Bronchial epithelial cell (primary cell): ENCODE results near the gene IL21R. TPM values are rescaled to one million over a fixed set of nuclear protein-coding genes. Genes with fewer than 3 reads are reported as not detected.
A peak's percentile ranks its signal among the peaks of the same experiment; 100 is the strongest.

Source experiments
- DNase-seq: peaks from one replicate; pipeline ENCODE4 v3.0.0-alpha.2; 2010; ENCODE audit warnings: low read depth
- FAIRE-seq: peaks from 2 replicates; lab custom pipeline; 2011; peaks lifted over from hg19 to GRCh38; lab: Jason Lieb, UNC
- H3K27me3 ChIP-seq: 2 replicates; pipeline ENCODE4 v1.5.1; 2011; ENCODE audit warnings: low read length; ENCODE audit not compliant: control insufficient read depth, insufficient read depth
- H3K36me3 ChIP-seq: 2 replicates; pipeline ENCODE4 v1.5.1; 2011; ENCODE audit warnings: low read length; ENCODE audit not compliant: control insufficient read depth, insufficient read depth
- H3K4me3 ChIP-seq: 2 replicates; pipeline ENCODE4 v1.5.1; 2011; ENCODE audit warnings: mild to moderate bottlenecking, low read depth, low read length, control low read depth
- total RNA-seq: library from RNA; depleted of rRNA; stranded (reverse); fragments of >200 nt; gene quantifications from 2 replicates; pipeline ENCODE4 v1.2.1, GENCODE V29; 2014
- TF ChIP-seq, protein P1 (sequence below): IDR thresholded peaks from 2 replicates; pipeline ENCODE4 v1.5.1; 2011; ENCODE audit warnings: mild to moderate bottlenecking, moderate library complexity, low read length, control low read depth, inconsistent platforms; ENCODE audit not compliant: insufficient read depth, severe bottlenecking

The IL21R gene
- total RNA-seq, 1 donor from 2014 or later: not detected

GRCh38 chr16:27370318-27370717, 31.7 kb upstream of the IL21R start:
- H3K4me3 ChIP-seq: no peak overlapping the region
- no peaks in the 10 kb centered on the region for H3K27me3 ChIP-seq
- TF ChIP-seq, protein P1, sequence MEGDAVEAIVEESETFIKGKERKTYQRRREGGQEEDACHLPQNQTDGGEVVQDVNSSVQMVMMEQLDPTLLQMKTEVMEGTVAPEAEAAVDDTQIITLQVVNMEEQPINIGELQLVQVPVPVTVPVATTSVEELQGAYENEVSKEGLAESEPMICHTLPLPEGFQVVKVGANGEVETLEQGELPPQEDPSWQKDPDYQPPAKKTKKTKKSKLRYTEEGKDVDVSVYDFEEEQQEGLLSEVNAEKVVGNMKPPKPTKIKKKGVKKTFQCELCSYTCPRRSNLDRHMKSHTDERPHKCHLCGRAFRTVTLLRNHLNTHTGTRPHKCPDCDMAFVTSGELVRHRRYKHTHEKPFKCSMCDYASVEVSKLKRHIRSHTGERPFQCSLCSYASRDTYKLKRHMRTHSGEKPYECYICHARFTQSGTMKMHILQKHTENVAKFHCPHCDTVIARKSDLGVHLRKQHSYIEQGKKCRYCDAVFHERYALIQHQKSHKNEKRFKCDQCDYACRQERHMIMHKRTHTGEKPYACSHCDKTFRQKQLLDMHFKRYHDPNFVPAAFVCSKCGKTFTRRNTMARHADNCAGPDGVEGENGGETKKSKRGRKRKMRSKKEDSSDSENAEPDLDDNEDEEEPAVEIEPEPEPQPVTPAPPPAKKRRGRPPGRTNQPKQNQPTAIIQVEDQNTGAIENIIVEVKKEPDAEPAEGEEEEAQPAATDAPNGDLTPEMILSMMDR: no peak
- no peak for FAIRE-seq
- DNase-seq: no peak
- no peaks in the 10 kb centered on the region for H3K36me3 ChIP-seq

DNA sequence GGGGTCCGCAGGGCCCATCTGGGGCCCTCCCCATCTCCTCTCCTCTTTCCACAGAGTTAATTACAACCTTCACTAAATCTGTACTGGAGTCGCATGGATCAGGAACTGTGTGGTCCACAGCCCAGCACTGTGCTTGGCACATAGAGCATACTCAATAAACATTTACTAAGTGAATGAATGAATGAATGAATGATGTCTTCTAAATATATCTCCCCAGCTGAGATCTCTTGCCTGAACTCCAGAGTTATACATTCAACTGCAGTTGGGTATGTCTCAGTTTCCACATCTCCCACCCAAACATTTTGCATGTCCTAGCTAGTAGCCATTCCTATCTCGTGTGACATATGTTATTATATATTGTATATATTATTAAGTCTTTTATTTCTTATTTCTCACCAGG, 28.7 kb upstream of the IL21R start:
- TF ChIP-seq, protein P1: no peak
- H3K36me3 ChIP-seq: no peaks in the 10 kb centered on the region
- FAIRE-seq (no peak), DNase-seq (no peak)
- H3K4me3 ChIP-seq: no peak overlapping the region
- no peaks in the 10 kb centered on the region for H3K27me3 ChIP-seq

DNA sequence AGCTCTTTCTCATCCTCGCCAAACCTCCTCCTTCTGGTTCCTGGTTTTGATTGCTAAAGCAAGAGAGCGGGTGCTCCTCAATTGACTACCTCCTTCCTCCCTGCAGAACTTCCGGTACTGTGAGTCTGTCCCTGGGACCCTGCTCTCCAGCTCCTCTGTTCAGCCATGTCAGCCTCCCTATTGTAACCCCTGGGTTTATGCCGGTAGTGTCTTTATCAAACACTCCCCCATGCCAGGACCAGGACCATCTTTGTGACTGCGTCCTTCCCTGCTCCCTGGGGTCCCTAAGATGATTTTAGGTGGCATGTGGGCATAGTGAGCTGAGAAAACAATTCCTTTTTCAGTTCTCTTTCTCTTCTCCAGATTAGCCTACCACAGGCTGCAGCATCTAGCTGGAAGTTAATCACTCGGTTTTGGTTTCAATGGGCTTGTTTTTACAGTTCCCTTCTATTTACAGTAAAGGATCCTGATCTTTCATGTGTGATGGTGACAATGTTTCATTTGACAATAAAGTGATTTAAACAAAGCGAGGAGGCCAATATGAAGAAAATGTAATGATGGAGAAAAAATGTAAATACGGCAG, 27.7 kb upstream of the IL21R start:
- no peaks in the 10 kb centered on the region for H3K36me3 ChIP-seq

DNA sequence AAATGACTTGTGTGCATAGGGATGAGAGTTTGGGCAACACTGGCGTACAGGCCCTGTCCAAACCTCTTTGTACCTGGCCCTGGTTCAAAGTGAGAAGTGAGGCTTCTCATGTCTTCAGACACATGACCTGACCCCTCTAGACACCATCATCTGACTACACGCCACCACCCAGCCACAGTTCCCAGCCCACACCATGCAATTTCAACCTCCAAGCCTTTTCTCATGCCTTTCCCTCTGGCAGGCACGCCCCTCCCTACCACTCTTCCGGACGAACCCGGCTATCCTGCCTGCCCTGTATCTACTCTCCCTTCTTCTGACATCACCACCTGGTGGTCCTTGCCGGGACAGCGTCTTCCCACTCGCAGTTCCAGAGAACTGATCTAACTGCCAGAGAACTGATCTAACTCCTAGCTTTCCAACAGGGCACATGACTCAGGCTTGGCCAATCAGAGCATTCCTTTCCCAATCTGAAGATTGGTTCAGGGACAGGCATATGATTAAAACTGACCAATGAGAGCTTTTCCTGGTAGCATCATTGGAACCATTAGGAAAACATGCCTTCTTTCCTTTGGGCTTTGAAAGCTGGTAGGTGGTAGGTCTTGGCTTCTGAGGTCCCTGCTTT, 27.1 kb upstream of the IL21R start:
- Histone ChIP-seq H3K27me3 (no peaks in the 10 kb centered on the region), H3K36me3 (no peaks in the 10 kb centered on the region), H3K4me3 (no peak overlapping the region)
- TF ChIP-seq, protein P1: peak; percentile 46
- DNase-seq: peak; percentile 81
- peak; percentile 40 for FAIRE-seq

More for the DNA sequence above, 27.7 kb upstream of the IL21R start:
- TF ChIP-seq, protein P1: no peak
- Histone ChIP-seq H3K4me3 (no peak overlapping the region), H3K27me3 (no peaks in the 10 kb centered on the region)
- DNase-seq: no peak
- no peak for FAIRE-seq

DNA sequence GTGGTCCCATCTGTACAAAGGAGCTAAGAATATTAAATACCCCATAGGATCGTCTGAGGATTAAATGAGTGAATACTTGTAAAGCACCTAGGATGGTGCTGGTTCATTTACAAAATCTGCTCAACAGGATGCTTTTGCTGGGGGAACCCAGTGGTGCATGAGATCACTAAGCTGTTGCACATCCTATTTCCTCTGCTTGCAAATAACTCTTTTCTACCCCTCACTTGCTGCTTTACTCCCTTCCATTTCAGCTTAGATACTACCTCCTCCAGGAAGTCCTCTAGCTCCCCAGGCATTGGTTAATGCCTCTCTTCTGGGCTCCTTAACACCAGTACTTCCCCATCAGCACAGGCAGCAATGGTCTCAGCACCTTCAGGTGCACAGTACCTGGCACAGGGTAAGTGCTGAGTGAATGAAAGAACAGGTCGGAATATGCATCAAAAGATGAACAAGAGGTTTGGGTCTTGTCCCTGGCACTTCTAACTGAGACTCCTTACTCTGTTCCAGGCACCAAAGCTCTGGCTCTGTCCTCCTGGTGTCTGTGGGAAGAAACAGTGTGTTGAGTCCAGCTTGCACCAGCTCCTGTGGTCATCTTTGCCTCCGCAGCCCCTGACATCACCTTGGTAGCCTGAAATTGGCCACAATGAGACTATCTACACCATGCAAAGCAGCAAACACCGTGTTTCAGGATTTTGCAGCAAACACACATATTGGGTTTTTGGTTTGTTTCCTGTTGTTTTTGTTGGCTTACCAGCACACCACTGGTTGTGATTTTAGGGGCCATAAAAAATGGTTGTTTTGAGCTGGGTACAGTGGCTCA, 24.1 kb upstream of the IL21R start:
- Histone ChIP-seq H3K36me3 (no peaks in the 10 kb centered on the region), H3K27me3 (no peaks in the 10 kb centered on the region), H3K4me3 (no peak overlapping the region)
- DNase-seq (no peak), FAIRE-seq (peak; percentile 73)
- TF ChIP-seq, protein P1: no peak
